DOHH2 (cell line): ENCODE results near the gene TPO.

Experiments
- EZH2phosphoT487 ChIP-seq: fragments of 200-600 bp; sonication (generic); IDR thresholded peaks from 2 replicates; pipeline ENCODE4 v1.6.1; 2017; ENCODE audit warnings: borderline replicate concordance, mild to moderate bottlenecking, antibody characterized with exemption, low read length, moderate library complexity, mixed read lengths
- TF ChIP-seq, protein P1 (sequence below): fragments of 200-600 bp; sonication (generic); IDR thresholded peaks from one replicate; pipeline ENCODE4 v1.5.1; 2014; ENCODE audit warnings: antibody characterized with exemption, mild to moderate bottlenecking, low read depth, low read length; ENCODE audit not compliant: poor library complexity, severe bottlenecking

DNA sequence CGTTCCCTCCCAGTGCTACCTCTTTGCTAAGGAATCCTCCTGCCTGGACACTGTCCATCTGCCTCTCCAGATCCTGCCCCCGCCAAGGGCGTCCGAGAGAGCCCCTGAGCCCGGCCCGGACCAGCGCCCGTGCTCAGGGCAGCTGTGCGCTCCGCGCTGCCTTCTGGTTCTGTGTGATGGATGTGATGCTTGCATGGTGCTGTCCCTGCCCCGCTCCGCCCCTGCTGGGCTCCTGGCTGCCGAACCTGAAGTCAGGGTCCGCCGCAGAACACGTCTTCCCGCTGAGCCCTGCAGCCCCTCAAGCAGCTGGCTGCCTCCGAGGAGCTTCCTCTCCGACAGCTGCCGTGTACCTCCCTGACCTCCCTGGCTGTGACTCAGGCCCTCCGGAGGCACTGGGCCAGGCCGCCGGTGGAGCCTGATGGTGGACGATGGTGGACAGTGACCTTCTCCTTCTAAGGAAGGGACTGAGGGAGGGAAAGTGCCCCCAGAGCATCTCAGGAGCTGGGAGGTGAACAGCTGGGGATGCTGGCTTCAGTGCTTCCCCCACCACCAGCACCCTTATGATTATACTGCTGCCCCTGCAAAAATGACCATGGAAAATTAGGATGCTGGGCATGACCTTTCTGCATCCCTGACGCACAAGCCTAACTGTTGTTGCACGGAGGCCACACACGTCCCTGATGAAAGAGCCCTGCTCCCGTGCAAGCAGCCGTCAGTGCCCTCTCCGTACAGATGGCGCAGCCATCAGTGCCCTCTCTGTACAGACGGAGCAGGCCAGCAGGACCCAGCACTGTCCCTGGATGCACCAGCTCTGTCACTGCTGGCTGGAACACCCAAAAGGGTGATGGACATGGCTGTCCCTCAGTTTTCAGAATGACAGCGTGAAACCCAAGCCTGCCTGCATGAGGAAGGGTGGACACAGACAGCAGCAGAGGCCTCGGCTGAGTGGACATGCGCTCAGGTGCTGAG, 99.3 kb downstream of the TPO start:
- TF ChIP-seq EZH2phosphoT487, result no peak
- TF ChIP-seq, protein P1, sequence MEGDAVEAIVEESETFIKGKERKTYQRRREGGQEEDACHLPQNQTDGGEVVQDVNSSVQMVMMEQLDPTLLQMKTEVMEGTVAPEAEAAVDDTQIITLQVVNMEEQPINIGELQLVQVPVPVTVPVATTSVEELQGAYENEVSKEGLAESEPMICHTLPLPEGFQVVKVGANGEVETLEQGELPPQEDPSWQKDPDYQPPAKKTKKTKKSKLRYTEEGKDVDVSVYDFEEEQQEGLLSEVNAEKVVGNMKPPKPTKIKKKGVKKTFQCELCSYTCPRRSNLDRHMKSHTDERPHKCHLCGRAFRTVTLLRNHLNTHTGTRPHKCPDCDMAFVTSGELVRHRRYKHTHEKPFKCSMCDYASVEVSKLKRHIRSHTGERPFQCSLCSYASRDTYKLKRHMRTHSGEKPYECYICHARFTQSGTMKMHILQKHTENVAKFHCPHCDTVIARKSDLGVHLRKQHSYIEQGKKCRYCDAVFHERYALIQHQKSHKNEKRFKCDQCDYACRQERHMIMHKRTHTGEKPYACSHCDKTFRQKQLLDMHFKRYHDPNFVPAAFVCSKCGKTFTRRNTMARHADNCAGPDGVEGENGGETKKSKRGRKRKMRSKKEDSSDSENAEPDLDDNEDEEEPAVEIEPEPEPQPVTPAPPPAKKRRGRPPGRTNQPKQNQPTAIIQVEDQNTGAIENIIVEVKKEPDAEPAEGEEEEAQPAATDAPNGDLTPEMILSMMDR, result no peak
